ENCODE results near the gene IGFBP2.

IGFBP2 gene

DNA sequence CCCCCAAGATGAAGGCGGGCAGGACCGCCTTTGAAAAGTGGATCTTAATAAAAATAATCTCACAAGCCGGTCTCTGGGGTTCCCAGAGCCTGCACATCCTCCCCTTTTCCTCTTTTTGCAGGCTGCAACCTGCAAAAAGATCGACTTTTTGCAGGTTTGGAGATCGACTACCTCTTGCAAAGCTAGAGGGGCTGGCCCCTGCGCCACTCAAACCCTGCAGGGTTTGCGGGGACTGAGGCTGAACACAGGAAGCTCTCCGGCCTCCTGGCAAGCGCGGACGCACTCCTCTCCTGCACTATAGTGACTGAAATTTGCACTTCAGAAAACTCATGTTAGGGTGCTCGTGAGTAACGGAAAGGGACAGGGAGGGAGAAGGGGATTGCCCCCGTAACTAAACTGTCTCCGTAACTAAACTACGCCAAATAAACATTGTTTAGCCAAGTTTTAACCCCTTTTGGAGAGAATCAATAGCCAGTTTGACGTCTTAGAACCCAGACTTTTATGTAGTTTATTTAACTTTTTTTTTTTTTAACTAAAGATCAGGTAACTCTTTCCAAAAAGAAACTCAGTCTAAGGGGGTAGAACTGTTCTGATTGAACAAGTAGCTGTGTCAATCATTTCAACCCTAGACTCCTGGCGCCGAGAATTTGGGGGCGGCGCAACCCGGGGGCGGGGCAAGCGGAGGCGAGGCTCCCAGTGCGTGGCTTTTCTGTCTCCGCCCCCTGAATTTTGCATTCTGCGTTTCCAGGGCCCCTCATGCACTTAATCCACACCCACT is 59.6 kb downstream of the IGFBP2 start:
- DNase-seq (peak in 2 of 3 experiments; percentile 6 to 23), ATAC-seq (replicated peaks) (peak; percentile 34)
- Mint-ChIP-seq H3K4me1 (ENCODE audit: low read depth in 2 of 2) (peaks cover 25 to 43% of the 10 kb centered on the region in 2 donors), H3K36me3 (ENCODE audit: insufficient read depth) (no peaks in the 10 kb centered on the region), H3K4me3 (peak overlapping the region; percentile 80 to 83), H3K27ac (no peak overlapping the region), H3K9me3 (no peaks in the 10 kb centered on the region), H3K27me3 (peaks cover 48 to 73% of the 10 kb centered on the region in 2 donors)

DNA sequence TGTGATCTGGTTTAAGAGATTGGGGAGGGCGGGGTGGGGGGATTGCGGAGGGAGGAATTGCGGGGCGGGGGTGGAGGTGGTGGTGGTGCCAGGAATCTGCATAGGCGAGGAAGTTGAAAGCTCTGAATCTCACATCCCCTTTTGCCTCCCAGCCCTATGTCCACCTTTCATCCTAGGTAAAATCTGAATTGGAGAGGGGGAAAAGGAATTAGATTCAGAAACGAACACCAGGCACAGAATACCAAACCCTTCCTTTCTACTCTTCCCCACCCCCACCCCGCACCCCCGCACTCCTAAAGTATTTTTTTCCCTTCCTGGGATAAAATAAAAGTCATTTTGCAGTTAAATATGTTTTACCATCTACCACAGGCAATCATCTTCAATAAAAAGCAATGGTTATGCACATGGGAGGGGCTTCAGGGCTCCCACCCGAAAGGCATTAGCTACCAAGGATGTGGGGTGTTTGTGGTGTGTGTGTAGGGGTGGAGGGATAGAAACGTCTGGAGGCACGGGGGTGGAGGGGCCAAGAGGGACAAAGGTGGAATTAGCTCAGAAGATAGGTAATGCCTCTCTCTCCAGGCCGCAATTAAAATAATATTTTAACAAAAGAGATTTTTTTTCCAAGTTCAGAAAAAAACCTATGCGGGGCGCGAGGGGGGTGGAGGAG is 60.3 kb downstream of the IGFBP2 start:
- Mint-ChIP-seq H3K9me3 (no peaks in the 10 kb centered on the region), H3K27ac (no peak overlapping the region), H3K4me3 (peak overlapping the region; percentile 51 to 65), H3K27me3 (peaks cover 45 to 76% of the 10 kb centered on the region in 2 donors), H3K4me1 (ENCODE audit: low read depth in 2 of 2) (peaks cover 25 to 43% of the 10 kb centered on the region in 2 donors), H3K36me3 (ENCODE audit: insufficient read depth) (no peaks in the 10 kb centered on the region)
- DNase-seq (no peak), ATAC-seq (replicated peaks) (no peak)

DNA sequence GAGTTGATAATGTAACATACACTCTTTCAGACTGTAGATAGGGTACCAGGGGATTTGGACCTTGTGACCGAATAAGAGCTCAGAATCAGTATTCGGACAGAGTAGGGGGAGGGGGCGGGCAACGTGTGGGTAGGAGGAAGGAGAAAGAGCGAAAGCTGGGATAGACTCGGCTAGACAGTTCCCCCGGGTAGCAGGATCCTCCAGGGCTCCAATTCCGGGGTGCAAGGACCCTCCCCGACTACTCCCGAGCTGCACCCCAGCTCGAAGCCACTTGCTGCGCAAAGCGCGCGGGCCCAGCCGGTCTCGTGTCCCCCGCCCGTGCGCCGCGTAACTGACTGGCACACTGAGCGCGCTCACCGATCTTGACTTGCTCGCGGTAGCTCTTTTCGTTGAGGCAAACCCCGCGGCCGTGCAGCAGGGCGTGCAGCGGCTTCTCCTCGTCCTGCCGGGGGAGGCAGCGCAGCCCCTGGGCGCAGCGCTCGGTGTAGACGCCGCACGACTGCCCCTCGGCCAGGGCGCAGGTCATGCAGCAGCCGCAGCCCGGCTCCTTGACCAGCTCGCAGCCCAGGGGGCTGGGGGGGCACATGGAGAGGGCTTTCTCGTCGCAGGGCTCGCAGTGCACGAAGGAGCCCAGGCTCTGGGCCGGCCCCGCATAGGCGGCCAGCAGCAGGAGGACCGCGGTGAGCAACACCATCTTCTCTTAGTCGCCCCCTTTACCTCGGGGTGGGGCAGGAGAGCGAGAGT is 61.0 kb downstream of the IGFBP2 start:
- Mint-ChIP-seq H3K4me3 (peak overlapping the region; percentile 51 to 65), H3K27me3 (peaks cover 38 to 76% of the 10 kb centered on the region in 2 donors), H3K4me1 (ENCODE audit: low read depth in 2 of 2) (peaks cover 25 to 43% of the 10 kb centered on the region in 2 donors), H3K36me3 (ENCODE audit: insufficient read depth) (no peaks in the 10 kb centered on the region), H3K27ac (no peak overlapping the region), H3K9me3 (no peaks in the 10 kb centered on the region)
- DNase-seq: no peak
- peak; percentile 48 for ATAC-seq (replicated peaks)

DNA sequence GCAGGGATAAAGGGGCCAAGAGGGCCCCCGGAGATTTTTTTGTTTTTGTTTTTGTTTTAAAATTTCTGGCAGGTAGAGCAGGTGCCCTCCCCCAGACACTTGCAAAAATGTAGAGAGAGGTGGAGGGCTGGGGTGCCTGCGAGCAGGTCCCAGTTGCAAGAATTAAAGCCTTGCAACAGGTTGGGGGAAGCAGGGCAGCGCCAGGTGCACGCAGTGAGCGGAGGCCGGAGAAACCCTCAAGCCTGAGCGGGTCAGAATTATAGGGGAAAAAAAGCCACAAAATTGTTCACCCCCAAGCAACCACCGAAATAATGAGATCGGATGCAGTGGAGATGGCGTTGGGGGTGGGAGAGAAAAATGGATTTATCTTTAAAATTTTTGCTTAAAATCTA is 61.6 kb downstream of the IGFBP2 start:
- no peaks in the 10 kb centered on the region for H3K9me3 Mint-ChIP-seq
- peak overlapping the region in 1 of 2 donors; percentile 65 for H3K4me3 Mint-ChIP-seq
- H3K27me3 Mint-ChIP-seq: peaks cover 33 to 76% of the 10 kb centered on the region in 2 donors
- DNase-seq: no peak
- H3K4me1 Mint-ChIP-seq (ENCODE audit: low read depth in 2 of 2): peaks cover 25 to 43% of the 10 kb centered on the region in 2 donors
- no peak for ATAC-seq (replicated peaks)
- H3K36me3 Mint-ChIP-seq (ENCODE audit: insufficient read depth): no peaks in the 10 kb centered on the region
- H3K27ac Mint-ChIP-seq: no peak overlapping the region

DNA sequence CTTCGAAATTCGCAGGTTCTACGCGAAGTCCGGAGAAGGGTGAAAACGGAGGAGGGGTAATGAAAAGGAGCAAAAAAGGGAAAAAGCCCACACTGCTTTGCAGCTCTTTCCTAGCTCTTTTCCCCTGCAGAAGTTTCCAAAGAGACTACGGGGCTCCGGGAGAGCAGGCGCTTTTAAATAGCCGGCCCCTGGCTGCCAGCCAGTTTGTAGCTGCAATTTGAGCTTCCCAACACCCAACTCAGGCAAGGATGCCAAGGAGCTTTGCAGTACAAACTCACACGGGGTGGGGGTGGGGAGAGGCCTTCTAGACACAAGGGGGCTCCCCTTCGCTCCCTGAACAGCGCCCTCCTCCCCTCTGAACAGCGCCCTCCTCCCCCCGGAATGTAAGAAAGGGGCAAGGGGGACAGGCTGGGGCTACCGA is 62.2 kb downstream of the IGFBP2 start, which contains the start of gene IGFBP5:
Gene IGFBP5, minus strand, starts transcription at position 149 of the 421 bp plus-strand sequence. CDS start 774 bp downstream, outside the sequence.
- no peaks in the 10 kb centered on the region for H3K9me3 Mint-ChIP-seq
- H3K4me1 Mint-ChIP-seq (ENCODE audit: low read depth in 2 of 2): peaks cover 24 to 43% of the 10 kb centered on the region in 2 donors
- ATAC-seq (replicated peaks): no peak
- H3K27me3 Mint-ChIP-seq: peaks cover 27 to 70% of the 10 kb centered on the region in 2 donors
- H3K4me3 Mint-ChIP-seq: peak within 1 kb of the TSS; percentile 51 to 65
- no peak within 1 kb of the TSS for H3K27ac Mint-ChIP-seq
- no peak for DNase-seq
- H3K36me3 Mint-ChIP-seq (ENCODE audit: insufficient read depth): no peaks in the 10 kb centered on the region

DNA sequence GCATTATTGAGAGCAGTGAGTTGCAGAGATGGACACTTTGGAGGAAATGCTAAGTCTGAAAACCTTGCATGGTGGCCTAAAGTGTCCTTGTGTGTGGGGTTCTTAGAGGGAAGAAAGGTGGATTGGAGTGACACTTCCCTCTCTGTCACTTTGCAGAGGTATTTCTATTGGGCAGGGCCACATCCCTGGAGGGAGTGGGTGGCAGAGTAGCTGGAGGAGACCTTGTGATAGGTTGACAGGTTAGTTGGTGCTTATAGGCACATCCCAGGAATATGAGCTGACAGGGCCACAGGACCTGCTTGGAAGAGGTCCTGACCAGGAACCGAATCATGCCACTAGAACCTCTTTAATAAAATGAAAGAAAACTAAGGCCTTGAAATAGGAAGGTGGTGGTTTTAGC is 63.1 kb downstream of the IGFBP2 start:
- Mint-ChIP-seq H3K27me3 (peaks cover 18 to 63% of the 10 kb centered on the region in 2 donors), H3K9me3 (no peaks in the 10 kb centered on the region), H3K4me3 (no peak overlapping the region), H3K36me3 (ENCODE audit: insufficient read depth) (no peaks in the 10 kb centered on the region), H3K27ac (no peak overlapping the region), H3K4me1 (ENCODE audit: low read depth in 2 of 2) (peaks cover 20 to 41% of the 10 kb centered on the region in 2 donors)
- ATAC-seq (replicated peaks) (no peak), DNase-seq (no peak)

DNA sequence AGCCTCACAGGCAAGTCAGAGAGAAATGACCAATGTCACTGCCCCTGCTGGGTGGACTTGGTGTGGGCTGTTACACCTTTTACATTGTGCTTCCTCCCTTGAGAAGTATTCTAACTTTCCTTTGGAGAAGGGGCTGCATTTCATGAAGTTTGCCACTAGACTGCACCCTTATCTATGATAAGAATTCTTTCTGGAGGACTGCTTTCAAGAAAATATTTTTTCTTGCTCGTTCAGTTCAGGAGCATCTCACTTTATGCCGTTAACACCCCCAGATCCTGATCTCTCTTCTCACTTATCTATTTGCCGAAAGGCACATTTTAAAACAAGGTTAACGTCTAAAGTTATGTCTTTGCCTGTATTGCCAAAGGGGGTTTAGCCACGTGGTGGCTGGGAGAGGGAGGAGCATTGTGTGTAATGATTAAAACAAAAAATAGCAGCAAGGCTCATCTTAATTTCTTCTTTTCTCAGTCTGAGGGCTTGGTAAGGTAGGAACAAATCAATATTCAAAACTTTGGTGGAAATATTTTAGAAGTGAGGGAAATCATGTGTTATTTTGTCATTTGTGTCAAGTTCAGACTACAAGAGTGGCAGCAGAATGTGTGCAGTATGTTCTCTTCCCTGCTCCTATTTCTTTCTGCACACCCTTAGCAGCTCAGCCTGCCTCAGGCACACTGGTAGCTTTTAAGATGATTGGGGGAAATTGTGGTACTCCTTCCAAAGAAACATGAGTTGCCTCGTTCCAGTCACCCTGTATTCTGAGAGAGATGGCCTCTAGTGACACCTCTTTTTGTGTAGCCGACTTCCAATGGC is 63.7 kb downstream of the IGFBP2 start:
- Mint-ChIP-seq H3K4me1 (ENCODE audit: low read depth in 2 of 2) (peaks cover 17 to 35% of the 10 kb centered on the region in 2 donors), H3K9me3 (no peaks in the 10 kb centered on the region), H3K27ac (no peak overlapping the region), H3K27me3 (peaks cover 11 to 56% of the 10 kb centered on the region in 2 donors), H3K36me3 (ENCODE audit: insufficient read depth) (no peaks in the 10 kb centered on the region), H3K4me3 (no peak overlapping the region)
- ATAC-seq (replicated peaks) (no peak), DNase-seq (no peak)

DNA sequence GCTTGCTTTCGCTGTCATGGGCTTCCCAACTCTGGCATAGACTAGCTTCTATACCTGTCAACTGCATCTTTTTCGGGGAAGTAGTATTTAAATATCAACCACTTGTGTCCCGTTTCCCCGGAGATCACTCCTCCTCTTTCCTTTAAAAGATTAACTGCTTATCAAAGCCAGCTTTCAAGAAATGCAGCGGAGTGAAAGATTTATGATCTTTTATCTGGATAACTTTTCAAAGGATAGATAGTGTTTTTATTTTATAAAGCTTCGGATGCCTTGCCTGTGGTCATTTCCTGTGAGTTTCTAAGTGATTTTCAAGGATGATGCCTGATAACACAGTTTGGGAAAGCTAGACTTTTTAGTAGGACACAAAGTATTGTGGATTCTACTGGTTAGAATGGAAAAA is 65.1 kb downstream of the IGFBP2 start:
- Mint-ChIP-seq H3K36me3 (ENCODE audit: insufficient read depth) (peaks cover under 1% of the 10 kb centered on the region), H3K9me3 (no peaks in the 10 kb centered on the region), H3K27ac (no peak overlapping the region), H3K4me1 (ENCODE audit: low read depth in 2 of 2) (peaks cover 8 to 25% of the 10 kb centered on the region in 2 donors), H3K27me3 (peaks cover 8 to 52% of the 10 kb centered on the region in 2 donors), H3K4me3 (no peak overlapping the region)
- DNase-seq (no peak), ATAC-seq (replicated peaks) (no peak)

DNA sequence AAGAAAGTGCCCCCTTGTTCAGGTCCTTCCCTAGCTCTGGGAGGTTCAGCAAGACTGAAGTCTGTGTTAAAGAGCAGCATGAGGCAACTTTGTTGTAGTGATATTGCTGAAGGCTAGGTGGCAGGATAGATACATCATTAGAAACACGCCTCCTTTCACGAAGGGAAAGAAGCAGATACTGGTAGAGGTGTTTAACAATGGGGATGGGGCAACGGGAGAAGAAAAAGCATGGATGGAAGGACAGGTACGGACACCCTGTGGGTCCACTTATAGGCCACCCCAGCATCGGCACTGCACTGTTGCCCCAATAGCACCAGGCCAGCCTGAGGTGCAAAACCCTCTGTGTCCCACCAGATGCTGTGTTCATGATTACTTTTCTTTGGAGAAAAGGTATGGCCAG is 65.7 kb downstream of the IGFBP2 start:
- DNase-seq: no peak

DNA sequence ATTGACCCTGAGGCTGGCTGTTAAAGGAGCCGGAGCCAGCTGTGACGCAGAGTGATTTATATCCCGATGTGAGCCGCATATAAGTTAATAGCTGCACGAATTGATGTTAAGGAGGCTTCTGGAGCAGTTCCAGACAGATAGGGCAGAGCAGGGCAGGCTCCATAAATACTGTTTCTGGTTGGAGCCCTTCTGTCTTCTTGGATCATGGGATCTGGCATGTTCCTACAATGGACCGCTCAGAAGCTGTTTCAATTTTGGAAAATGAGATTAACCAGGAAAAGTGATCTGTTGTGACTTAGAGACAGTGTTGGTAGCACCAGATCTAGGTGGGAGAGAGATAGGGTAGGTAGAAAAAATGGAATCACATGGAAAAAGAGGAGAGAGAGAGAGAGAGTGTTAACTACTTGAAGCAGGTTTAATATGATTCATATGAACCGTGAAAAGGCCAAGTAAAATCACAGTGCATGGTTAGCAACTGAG is 66.9 kb downstream of the IGFBP2 start:
- Mint-ChIP-seq H3K27me3 (peaks cover 9 to 35% of the 10 kb centered on the region in 2 donors), H3K27ac (no peak overlapping the region), H3K4me3 (no peak overlapping the region), H3K36me3 (ENCODE audit: insufficient read depth) (peaks cover 2% of the 10 kb centered on the region), H3K4me1 (ENCODE audit: low read depth in 2 of 2) (peaks cover 0 to 12% of the 10 kb centered on the region in 2 donors), H3K9me3 (no peaks in the 10 kb centered on the region)
- no peak for DNase-seq
- no peak for ATAC-seq (replicated peaks)

More for the DNA sequence above, 65.7 kb downstream of the IGFBP2 start:
- Mint-ChIP-seq H3K36me3 (ENCODE audit: insufficient read depth) (peaks cover 2% of the 10 kb centered on the region), H3K4me3 (no peak overlapping the region), H3K27me3 (peaks cover 9 to 47% of the 10 kb centered on the region in 2 donors), H3K4me1 (ENCODE audit: low read depth in 2 of 2) (peaks cover 6 to 20% of the 10 kb centered on the region in 2 donors), H3K27ac (no peak overlapping the region), H3K9me3 (no peaks in the 10 kb centered on the region)
- no peak for ATAC-seq (replicated peaks)

DNA sequence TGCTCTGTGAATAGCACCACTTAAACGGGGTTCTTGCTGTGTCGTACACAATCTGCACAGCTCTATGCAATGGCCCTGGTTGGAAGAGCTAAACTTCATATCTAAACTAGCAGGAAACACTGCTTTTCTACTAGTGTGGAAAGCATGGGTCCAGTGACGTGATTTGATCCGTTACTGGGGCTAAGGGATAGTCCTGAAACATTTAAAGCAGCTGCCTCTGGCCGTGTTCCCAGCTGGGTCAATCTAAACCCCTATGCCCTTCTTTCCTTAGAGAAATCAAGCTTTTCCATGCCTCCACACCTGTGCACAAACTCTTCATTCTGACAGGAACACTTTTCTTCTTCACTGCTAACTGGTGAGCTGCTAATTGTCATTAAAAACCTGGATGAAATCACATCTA is 67.6 kb downstream of the IGFBP2 start:
- no peak overlapping the region for H3K4me3 Mint-ChIP-seq
- H3K36me3 Mint-ChIP-seq (ENCODE audit: insufficient read depth): peaks cover 2% of the 10 kb centered on the region
- H3K9me3 Mint-ChIP-seq: no peaks in the 10 kb centered on the region
- ATAC-seq (replicated peaks) (no peak), DNase-seq (no peak)
- peaks cover 9 to 31% of the 10 kb centered on the region in 2 donors for H3K27me3 Mint-ChIP-seq
- H3K27ac Mint-ChIP-seq: no peak overlapping the region
- H3K4me1 Mint-ChIP-seq (ENCODE audit: low read depth in 2 of 2): peaks cover 0 to 11% of the 10 kb centered on the region in 2 donors

DNA sequence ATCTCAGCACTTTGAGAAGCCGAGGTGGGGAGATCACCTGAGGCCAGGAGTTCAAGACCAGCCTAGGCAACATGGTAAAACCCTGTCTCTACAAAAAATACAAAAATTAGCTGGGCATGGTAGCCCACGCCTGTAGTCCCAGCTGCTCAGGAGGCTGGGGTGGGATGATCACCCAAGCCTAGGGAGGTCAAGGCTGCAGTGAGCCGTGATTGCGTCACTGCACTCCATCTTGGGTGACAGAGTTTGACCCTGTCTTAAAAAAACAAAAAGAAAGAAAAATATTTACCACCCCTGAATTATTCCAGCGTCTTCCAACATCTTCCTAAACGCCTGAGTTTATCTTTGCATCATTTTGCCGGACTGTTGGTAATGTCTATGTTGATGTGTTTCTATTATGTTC is 68.3 kb downstream of the IGFBP2 start:
- H3K9me3 Mint-ChIP-seq: no peaks in the 10 kb centered on the region
- H3K36me3 Mint-ChIP-seq (ENCODE audit: insufficient read depth): peaks cover 2% of the 10 kb centered on the region
- H3K27ac Mint-ChIP-seq: no peak overlapping the region
- H3K27me3 Mint-ChIP-seq: peaks cover 9 to 23% of the 10 kb centered on the region in 2 donors
- DNase-seq: no peak
- no peak for ATAC-seq (replicated peaks)
- no peak overlapping the region for H3K4me3 Mint-ChIP-seq
- H3K4me1 Mint-ChIP-seq (ENCODE audit: low read depth in 2 of 2): peaks cover 0 to 4% of the 10 kb centered on the region in 2 donors

All from effector memory CD8-positive, alpha-beta T cell (primary cell).